HL-60 (cell line): Measurements from ENCODE around the gene MPZL3.

Experiments
- CTCF ChIP-seq: IDR thresholded peaks from one replicate; pipeline ENCODE4 v1.5.1; 2011; ENCODE audit warnings: low read length, control low read depth, inconsistent platforms; ENCODE audit not compliant: insufficient read depth
- GABPA ChIP-seq: IDR thresholded peaks from 2 replicates; pipeline ENCODE4 v1.6.1; 2012; ENCODE audit warnings: low read depth
- POLR2AphosphoS5 ChIP-seq: IDR thresholded peaks from 2 replicates; pipeline ENCODE4 v1.6.1; 2012; ENCODE audit warnings: low read depth
- REST ChIP-seq: IDR thresholded peaks from 2 replicates; pipeline ENCODE4 v1.6.1; 2012; ENCODE audit warnings: low read depth; ENCODE audit not compliant: insufficient replicate concordance

GRCh38 chr11:118200497-118200896 is 51.7 kb downstream of the MPZL3 start:
- TF ChIP-seq GABPA: no peak
- TF ChIP-seq CTCF: no peak
- TF ChIP-seq POLR2AphosphoS5: no peak
- TF ChIP-seq REST: no peak
